GM23248 (cell line): Measurements from ENCODE around the gene NACC2. TPM values are rescaled to one million over a fixed set of nuclear protein-coding genes. Genes with fewer than 3 reads are reported as not detected.
"Not testable (repeated sequence)": the region's sequence is repeated elsewhere in the genome, so short reads cannot be mapped to it uniquely, and the experiment has no call there.

ENCODE experiments used
- DNase-seq: peaks from one replicate; pipeline ENCODE4 v3.0.0-alpha.2; 2015
- H2AFZ ChIP-seq: fragments of 200-600 bp; sonication (generic); 2 replicates; pipeline ENCODE4 v1.6.1; 2016; ENCODE audit warnings: antibody characterized with exemption
- H3F3A ChIP-seq: fragments of 200-600 bp; sonication (generic); 2 replicates; pipeline ENCODE4 v1.6.1; 2016; ENCODE audit warnings: mild to moderate bottlenecking, antibody characterized with exemption, mixed run types; ENCODE audit not compliant: insufficient read depth
- H3K27ac ChIP-seq: fragments of 200-600 bp; sonication (generic); 2 replicates; pipeline ENCODE4 v1.5.1; 2016; ENCODE audit warnings: mild to moderate bottlenecking
- H3K27me3 ChIP-seq: fragments of 200-600 bp; sonication (generic); replicated peaks from 2 replicates; pipeline ENCODE4 v1.6.1; 2016; ENCODE audit warnings: mild to moderate bottlenecking; ENCODE audit not compliant: insufficient read depth
- H3K36me3 ChIP-seq: fragments of 200-600 bp; sonication (generic); 2 replicates; pipeline ENCODE4 v1.6.1; 2016; ENCODE audit warnings: low read depth, mild to moderate bottlenecking
- H3K4me1 ChIP-seq: fragments of 200-600 bp; sonication (generic); 2 replicates; pipeline ENCODE4 v1.6.1; 2016; ENCODE audit warnings: mild to moderate bottlenecking; ENCODE audit not compliant: insufficient read depth
- H3K4me2 ChIP-seq: fragments of 200-600 bp; sonication (generic); one replicate; pipeline ENCODE4 v1.6.1; 2016; ENCODE audit warnings: mild to moderate bottlenecking; ENCODE audit not compliant: unreplicated experiment
- H3K4me3 ChIP-seq: fragments of 200-600 bp; sonication (generic); 2 replicates; pipeline ENCODE4 v1.5.1; 2016; ENCODE audit warnings: mild to moderate bottlenecking
- H3K79me2 ChIP-seq: fragments of 200-600 bp; sonication (generic); 2 replicates; pipeline ENCODE4 v1.6.1; 2016; ENCODE audit warnings: mild to moderate bottlenecking; ENCODE audit not compliant: insufficient read depth
- H3K9ac ChIP-seq: fragments of 200-600 bp; sonication (generic); 2 replicates; pipeline ENCODE4 v1.6.1; 2016; ENCODE audit warnings: mild to moderate bottlenecking
- H3K9me2 ChIP-seq: fragments of 200-600 bp; sonication (generic); 2 replicates; pipeline ENCODE4 v1.6.1; 2016; ENCODE audit warnings: mixed run types, mild to moderate bottlenecking, moderate library complexity; ENCODE audit not compliant: insufficient read depth
- H3K9me3 ChIP-seq: fragments of 200-600 bp; sonication (generic); one replicate; pipeline ENCODE4 v1.6.1; 2017; ENCODE audit warnings: low read depth
- H4K20me1 ChIP-seq: fragments of 200-600 bp; sonication (generic); 2 replicates; pipeline ENCODE4 v1.6.0; 2016; ENCODE audit not compliant: insufficient read depth
- EZH2 ChIP-seq: fragments of 200-600 bp; sonication (generic); IDR thresholded peaks from 2 replicates; pipeline ENCODE4 v1.6.1; 2018; ENCODE audit warnings: antibody characterized with exemption, mild to moderate bottlenecking; ENCODE audit not compliant: insufficient read depth, poor library complexity, severe bottlenecking
- EZH2phosphoT487 ChIP-seq: fragments of 200-600 bp; sonication (generic); IDR thresholded peaks from 2 replicates; pipeline ENCODE4 v1.6.1; 2018; ENCODE audit warnings: antibody characterized with exemption, moderate library complexity, mild to moderate bottlenecking, low read depth; ENCODE audit not compliant: insufficient read depth
- WGBS, 2 experiments: methylation state at CpG; one replicate each; pipeline ENCODE4 v1.1.6; 2015 to 2017; ENCODE audit warnings: low lambda C conversion rate in 2 of 2, low coverage in 1 of 2; ENCODE audit errors: missing lambda C conversion rate in 2 of 2; 5-methylcytosine and 5-hydroxymethylcytosine counted together
- in situ Hi-C: fragments of 300-500 bp; cut with MboI; formaldehyde crosslinking; loops from 2 replicates; pipeline ENCODE4 v1.15.0; 2020
- polyA plus RNA-seq: library from polyadenylated mRNA; unstranded; fragments of >200 nt; fragmentation: Nextera tagmentation; extraction: Ambion mirVana; gene quantifications from 2 replicates; pipeline ENCODE4 v1.2.1, GENCODE V29; 2016
- total RNA-seq: library from RNA; depleted of rRNA; stranded (reverse); fragments of >200 nt; shearing (Covaris generic); gene quantifications from 2 replicates; pipeline ENCODE4 v1.2.3, GENCODE V29; 2014

Gene NACC2
- total and polyA plus RNA-seq, 2 experiments from 2014 or later: 5.3 to 30.7 TPM

DNA sequence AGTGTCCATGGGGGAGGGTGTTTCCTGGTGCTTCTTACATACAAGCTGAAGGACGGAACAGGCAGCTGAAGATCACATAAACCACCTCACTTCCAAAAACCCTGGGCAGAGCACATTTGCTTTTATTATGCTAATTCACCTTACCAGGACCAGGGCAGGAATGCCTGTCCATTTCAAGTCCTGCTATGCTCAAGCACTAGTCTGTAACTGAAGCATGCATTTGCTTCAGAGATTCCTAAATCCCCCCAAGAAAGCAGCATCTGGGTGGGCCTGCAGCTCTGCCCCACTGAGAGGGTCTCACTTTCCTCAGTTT is 9.4 kb upstream of the NACC2 start:
- Histone ChIP-seq H2AFZ (no peak overlapping the region), H3K9me3 (no peaks in the 10 kb centered on the region), H3K9ac (no peak overlapping the region), H3K27ac (no peak overlapping the region), H3K9me2 (no peaks in the 10 kb centered on the region), H3K4me2 (no peak overlapping the region), H3K79me2 (no peaks in the 10 kb centered on the region), H3K4me3 (no peak overlapping the region), H3F3A (no peaks in the 10 kb centered on the region), H3K36me3 (no peaks in the 10 kb centered on the region), H3K27me3 (no peaks in the 10 kb centered on the region), H3K4me1 (peaks cover 6% of the 10 kb centered on the region; the same call in 1 of the 2 replicates), H4K20me1 (no peaks in the 10 kb centered on the region)
- no peak for DNase-seq
- TF ChIP-seq EZH2 (no peak), EZH2phosphoT487 (no peak)
- WGBS, 2 experiments: 62 to 73% methylated on average over 1 of the region's 1 CpG
- in situ Hi-C loops: no loop called here

DNA sequence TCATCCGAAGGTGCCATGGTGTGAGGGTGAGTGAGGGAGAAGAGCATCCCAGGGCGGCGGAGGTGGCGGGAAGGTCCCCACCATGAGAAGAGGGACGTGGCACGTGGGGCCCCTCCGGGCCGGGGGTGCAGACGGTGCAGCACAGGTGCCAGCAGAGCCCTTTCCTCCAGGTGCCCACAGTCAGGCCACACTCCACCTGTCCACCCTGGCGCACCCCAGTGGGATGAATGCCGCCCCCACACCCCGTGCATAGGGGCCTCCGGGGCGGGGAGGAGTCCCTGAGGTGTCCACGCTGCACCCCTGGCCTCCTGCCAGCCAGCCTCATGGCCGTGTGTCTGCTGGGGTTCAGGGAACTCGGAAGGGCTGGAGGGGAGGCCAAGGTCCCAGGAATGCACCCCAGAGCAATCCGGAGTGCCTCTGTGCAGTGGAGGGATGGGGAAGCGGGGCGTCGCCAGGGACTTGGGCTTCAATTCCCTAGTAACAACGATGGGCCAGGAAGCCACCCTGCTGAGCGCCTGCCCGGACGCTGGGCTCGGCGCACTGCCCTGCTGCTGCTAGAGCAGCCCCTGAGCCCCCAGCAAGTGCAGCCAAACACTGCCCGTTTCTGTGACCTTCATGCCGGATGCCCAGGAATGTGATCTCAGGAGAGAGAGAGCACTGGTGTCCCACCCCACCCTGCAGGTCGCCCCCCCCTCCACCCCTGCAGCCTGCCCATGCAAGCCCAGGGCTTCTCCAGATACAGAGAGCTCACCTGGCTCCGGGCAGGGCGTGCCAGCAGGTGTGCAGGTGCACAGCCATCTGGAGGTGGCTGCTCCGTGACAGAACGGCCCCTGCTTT is 8.8 kb upstream of the NACC2 start:
- DNase-seq: no peak
- Histone ChIP-seq H3K27me3 (no peaks in the 10 kb centered on the region), H3K9me2 (no peaks in the 10 kb centered on the region), H3K4me1 (peaks cover 6% of the 10 kb centered on the region; the same call in 1 of the 2 replicates), H3K27ac (no peak overlapping the region), H3K9ac (no peak overlapping the region), H3F3A (no peaks in the 10 kb centered on the region), H3K9me3 (no peaks in the 10 kb centered on the region), H2AFZ (no peak overlapping the region), H3K4me2 (no peak overlapping the region), H3K4me3 (no peak overlapping the region), H3K36me3 (no peaks in the 10 kb centered on the region), H4K20me1 (no peaks in the 10 kb centered on the region), H3K79me2 (no peaks in the 10 kb centered on the region)
- in situ Hi-C loops: no loop called here
- TF ChIP-seq EZH2phosphoT487: no peak
- no peak for TF ChIP-seq EZH2
- 49 to 53% methylated on average over 17 to 34 of the region's 34 CpGs for WGBS, 2 experiments

DNA sequence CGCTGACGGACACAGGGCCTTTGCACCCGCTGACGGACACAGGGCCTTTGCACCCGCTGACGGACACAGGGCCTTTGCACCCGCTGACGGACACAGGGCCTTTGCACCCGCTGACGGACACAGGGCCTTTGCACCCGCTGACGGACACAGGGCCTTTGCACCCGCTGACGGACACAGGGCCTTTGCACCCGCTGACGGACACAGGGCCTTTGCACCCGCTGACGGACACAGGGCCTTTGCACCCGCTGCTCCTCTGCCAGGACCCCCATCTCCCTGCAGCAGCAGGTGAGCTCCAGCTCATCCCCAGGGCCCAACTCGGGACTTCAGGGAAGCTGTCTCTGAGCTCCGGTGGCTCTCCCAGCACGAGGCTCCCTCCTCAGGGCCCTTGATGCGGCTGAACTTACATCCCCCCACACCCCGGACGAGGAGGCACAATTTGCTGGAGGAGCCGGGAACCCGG is 6.6 kb upstream of the NACC2 start:
- H4K20me1 ChIP-seq, H3K27ac ChIP-seq, H3K9ac ChIP-seq, in situ Hi-C loops, H3F3A ChIP-seq, DNase-seq, H3K4me3 ChIP-seq, H3K36me3 ChIP-seq, H3K27me3 ChIP-seq, H3K9me3 ChIP-seq, H3K9me2 ChIP-seq, H3K4me2 ChIP-seq, H2AFZ ChIP-seq, H3K4me1 ChIP-seq, H3K79me2 ChIP-seq: not testable (repeated sequence)
- WGBS, 2 experiments: 66 to 78% methylated on average over 11 to 16 of the region's 27 CpGs

DNA sequence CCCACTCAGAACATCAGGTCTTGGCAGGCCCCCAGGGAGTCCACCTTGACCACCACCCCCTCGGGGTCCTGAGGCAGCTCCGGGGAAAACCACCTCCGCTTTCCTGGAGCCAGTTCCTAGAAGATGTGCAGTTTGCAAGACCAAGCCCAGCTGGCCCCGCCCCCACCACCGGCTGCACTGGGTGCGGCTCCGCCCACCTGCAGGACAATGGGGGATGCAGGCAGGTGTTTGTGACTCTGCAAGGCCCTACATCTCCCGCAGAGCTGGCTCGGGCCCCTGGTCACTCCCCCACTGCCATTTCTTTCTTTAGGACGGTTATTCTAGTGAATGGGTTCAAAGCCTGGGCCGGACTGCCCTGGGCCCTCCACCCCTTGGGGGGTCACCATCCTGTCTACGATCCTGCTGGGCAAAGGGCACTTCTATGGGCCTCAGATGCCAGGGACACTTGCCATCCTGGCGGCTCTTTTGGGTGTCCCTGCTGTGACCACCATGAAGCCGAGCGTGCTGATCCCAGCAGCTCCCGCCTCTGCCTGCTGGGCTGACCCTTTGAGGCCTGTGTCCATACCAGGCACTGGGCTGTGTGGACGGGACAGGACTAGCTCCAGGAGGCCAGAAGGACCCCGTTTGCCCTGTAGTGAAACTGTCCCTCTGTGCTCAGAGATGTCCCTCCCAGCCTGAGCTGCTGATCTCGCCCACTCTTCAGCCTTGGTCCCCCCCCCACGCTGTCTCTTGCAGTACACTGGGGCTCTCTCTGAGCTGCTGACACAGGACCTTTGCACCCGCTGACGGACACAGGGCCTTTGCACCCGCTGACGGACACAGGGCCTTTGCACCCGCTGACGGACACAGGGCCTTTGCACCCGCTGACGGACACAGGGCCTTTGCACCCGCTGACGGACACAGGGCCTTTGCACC is 5.9 kb upstream of the NACC2 start:
- H3K4me3 ChIP-seq: no peak overlapping the region
- H3K36me3 ChIP-seq: no peaks in the 10 kb centered on the region
- no peaks in the 10 kb centered on the region for H3K79me2 ChIP-seq
- H3K4me1 ChIP-seq: peaks cover 6% of the 10 kb centered on the region; the same call in 1 of the 2 replicates
- TF ChIP-seq EZH2 (no peak), EZH2phosphoT487 (no peak)
- no peak overlapping the region for H3K9ac ChIP-seq
- 64 to 65% methylated on average over 25 to 28 of the region's 30 CpGs for WGBS, 2 experiments
- no peak for DNase-seq
- no peak overlapping the region for H2AFZ ChIP-seq
- no peaks in the 10 kb centered on the region for H3K9me3 ChIP-seq
- H4K20me1 ChIP-seq: no peaks in the 10 kb centered on the region
- no peaks in the 10 kb centered on the region; the same call in 1 of the 2 replicates for H3F3A ChIP-seq
- H3K4me2 ChIP-seq: no peak overlapping the region
- H3K9me2 ChIP-seq: no peaks in the 10 kb centered on the region
- H3K27me3 ChIP-seq: no peaks in the 10 kb centered on the region
- H3K27ac ChIP-seq: no peak overlapping the region
- in situ Hi-C loops: no loop called here
